Left renal pelvis (tissue), 4 donors: ENCODE results near the gene STIM1. TPM values are rescaled to one million over a fixed set of nuclear protein-coding genes. Genes with fewer than 3 reads are reported as not detected.
"Not testable (repeated sequence)": the region's sequence is repeated elsewhere in the genome, so short reads cannot be mapped to it uniquely, and the experiment has no call there.

Experiments
- DNase-seq, 4 donors: peaks; one replicate each; pipeline ENCODE4 v3.0.0-alpha.2; 2013; ENCODE audit warnings: low read depth in 4 of 4, low spot score in 3 of 4
- polyA plus RNA-seq, 4 donors: library from polyadenylated mRNA; unstranded; fragments of 120-200 nt; gene quantifications; one replicate each; pipeline ENCODE4 v1.2.1, GENCODE V29; 2013; ENCODE audit not compliant: insufficient read length in 4 of 4

Gene STIM1
- polyA plus RNA-seq, 4 donors: 30.4 to 68.4 (median 37.2) TPM

DNA sequence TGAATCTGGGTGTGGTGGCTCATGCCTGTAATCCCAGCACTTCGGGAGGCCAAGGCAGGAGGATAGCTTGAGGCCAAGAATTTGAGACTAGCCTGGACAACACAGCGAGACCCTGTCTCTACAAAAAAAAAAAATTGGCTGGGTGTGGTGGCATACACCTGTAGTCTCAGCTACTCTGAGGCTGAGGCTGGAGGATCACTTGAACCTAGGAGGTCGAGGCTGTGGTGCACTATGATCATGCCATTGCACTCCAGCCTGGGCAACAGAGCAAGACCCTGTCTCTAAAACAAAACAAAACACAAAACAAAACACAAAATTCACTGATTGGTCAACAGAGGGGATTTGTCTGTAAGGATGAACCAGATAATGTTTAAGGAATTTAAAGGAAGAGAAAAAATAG is 113.7 kb downstream of the STIM1 start:
- no peak for DNase-seq

- DNase-seq: no peak
Observed at GRCh38 chr11:3969613-3970012, 114.1 kb downstream of the STIM1 start.

DNA sequence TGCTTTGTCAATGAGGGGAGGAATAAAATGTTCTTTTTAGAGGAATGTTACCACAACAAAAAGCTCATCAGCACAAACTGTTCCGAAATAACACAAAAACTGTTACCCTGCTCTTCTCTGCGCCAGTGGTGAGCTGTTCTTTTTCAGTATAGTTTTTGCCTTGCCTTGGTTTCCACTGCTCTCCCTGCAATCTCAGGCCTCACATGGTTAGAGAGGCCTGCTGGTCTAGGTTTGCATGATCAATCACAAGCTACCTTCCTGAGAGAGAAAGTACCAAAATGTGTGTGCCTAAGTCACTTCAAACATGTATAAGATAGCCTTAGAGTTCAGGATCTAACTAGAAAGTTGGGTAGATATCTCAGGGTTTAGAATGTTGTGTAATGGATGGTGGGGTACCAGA is 114.6 kb downstream of the STIM1 start:
- DNase-seq: no peak

DNA sequence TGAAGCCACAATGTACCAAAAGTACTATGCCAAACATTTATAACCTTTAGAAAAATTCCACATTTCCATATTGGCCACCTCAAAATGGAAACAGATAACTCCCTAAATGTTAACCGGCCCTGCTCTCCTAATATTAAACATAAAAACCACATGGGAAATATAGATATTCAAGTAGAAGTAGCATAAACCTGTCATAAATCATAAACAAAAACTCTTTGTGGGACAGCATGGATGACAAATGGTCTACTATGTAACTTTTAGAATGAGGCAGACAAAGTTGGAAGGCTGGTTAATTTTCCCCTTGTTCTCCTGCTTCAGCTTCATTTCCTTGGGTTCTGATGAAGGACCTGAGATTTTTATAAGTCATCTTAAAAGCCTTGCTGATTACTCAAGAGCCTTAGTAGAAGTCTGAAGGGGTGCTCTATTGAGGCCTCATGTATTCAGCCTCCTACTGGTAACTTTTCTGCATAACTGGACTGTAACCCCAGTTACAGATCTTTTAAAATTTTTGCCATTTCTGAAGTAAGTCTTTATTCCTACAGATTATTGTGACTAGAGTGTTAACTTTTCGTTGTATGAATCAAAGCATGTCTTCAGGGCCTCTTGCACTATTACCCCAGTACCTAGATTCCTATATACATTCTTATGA is 116.4 kb downstream of the STIM1 start:
- no peak for DNase-seq

- DNase-seq: no peak
Observed at GRCh38 chr11:3972431-3972830, 117.0 kb downstream of the STIM1 start.

DNA sequence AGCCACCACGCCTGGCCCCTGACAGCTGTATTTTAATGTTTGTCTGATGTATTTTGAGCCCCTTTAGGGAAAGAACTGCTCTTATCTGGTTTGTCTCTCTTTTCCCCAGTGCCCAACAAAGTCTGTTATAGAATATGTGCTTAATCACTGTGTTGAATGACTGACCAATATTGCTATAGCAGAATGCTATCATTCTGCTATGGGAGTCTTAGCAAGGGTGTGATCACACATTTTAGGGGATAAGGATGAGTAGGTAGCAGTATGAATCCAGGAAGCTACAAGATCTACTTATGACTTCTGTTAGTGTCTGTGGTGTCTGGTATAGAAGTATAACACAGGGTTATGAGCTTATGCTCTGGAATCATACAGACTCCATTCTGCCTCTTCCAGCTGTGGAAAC is 121.6 kb downstream of the STIM1 start:
- DNase-seq: no peak

DNA sequence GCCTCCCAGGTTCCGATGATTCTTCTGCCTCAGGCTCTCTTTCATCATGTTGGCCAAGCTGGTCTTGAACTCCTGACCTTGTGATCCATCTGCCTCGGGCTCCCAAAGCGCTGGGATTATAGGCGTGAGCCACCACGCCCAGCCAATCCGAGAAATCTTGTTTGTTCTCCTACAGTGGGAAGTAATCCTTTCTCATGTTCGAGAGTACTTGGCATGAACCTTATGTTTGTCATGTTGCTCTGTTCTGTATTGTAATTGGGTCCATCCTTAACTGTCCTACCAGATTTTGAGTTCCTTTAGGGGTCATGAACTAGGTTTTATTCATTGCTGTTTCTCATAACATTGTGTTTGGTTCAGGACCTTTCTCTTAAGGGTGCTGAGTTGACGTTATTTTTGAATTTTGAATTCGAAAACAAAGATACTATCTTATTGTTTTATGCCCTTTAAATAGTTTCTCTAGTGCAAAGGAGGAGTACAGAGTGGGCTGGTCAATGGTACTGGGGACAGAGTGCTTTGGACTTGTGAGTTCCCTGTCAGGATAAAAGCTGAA is 125.7 kb downstream of the STIM1 start:
- no peak for DNase-seq

DNA sequence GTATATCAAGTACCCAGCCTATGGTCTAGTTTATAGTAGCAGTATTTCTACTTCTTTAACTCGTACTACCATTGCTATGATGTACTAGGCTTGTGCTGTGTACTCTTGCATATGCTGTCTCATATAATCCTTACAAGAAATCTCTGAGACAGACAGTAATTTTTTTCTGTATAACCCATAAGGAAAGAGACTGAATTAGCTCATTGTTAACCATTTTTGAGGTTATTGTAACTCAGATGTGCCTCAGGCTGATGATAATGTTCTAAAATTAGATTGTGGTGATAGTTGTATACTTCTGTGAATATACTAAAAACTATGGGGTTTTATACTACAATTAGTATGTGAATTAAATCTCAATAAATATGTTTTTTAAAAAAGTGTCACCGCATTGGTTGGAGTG is 127.0 kb downstream of the STIM1 start:
- DNase-seq: no peak

DNA sequence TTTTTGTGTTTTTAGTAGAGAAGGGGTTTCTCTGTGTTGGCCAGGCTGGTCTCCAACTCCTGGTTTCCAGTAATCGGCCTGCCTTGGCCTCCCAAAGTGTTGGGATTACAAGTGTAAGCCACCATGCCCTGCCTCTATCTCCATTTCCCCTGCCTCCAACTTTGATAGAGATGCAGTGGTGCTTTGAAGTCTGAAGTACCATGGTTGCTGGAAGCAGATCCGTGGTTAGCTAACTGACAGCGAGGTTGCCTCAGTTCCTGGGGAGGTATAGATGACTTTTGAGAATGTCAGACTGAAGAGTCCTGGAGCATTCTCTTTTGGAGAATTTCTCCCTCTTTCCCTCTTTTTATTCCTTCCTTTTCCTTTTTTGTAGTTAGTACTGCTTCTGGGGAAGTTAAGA is 127.6 kb downstream of the STIM1 start:
- no peak for DNase-seq

DNA sequence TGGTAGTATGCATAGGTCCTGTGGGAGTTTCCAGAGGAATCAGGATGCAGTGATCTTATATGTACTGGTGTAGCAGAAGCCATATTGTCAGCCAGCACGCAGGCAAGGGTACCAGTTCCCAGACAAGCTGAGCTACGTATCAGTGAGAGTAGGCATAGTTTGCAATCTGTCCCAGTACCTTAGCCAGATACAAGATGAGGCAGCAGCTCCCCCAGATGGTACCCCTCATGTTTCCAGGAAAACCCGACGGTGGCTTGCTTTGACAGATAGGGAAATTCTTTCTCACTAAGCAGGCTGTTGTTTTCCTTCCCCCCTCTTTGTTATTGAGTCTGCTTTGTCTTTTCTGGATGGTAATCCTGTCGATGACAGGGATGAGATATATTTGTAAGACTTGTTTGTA is 129.4 kb downstream of the STIM1 start:
- DNase-seq: no peak

- no peak for DNase-seq
Observed at GRCh38 chr11:3985631-3986030, 130.2 kb downstream of the STIM1 start.

GRCh38 chr11:3986301-3986700 is 130.8 kb downstream of the STIM1 start:
- no peak for DNase-seq

DNA sequence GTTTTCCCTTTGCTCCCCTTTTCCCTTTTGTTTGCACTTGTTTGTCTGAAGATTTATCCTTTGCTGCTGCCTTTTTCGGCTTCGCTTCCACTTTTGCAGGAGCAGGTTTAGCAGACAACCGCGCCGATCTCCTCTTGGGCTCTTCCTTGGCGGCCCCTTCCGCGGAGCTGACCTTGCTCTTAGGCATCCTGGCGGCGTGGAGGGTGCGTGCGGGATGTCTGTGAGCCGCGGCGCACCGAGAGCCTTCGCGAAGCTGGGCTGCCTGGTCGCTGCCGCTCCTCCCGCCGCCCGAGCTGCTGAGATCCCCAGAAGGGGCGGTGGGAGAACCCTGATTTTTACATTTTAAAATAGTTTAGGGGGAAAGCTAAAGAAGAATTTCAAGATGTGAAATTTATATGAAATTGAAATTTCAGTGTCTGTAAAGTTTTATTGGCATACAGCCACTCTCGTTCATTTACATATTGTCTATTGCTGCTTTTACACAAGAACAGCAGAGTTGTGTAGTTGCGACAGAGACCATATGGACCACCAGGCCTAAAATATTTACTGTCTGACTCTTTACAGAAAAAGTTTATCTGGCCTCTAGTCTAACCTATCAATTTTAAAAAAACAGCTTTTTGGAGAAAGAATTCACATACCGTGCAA is 133.9 kb downstream of the STIM1 start:
- DNase-seq: no peak

GRCh38 chr11:3989921-3990290 is 134.4 kb downstream of the STIM1 start:
- DNase-seq: no peak

GRCh38 chr11:3990406-3990805 is 134.9 kb downstream of the STIM1 start:
- DNase-seq: no peak

- DNase-seq: no peak
Observed at GRCh38 chr11:3992964-3993363, 137.5 kb downstream of the STIM1 start.

GRCh38 chr11:3994030-3994640 is 138.7 kb downstream of the STIM1 start:
- no peak for DNase-seq

GRCh38 chr11:3995307-3995706 is 139.8 kb downstream of the STIM1 start:
- DNase-seq: no peak

DNA sequence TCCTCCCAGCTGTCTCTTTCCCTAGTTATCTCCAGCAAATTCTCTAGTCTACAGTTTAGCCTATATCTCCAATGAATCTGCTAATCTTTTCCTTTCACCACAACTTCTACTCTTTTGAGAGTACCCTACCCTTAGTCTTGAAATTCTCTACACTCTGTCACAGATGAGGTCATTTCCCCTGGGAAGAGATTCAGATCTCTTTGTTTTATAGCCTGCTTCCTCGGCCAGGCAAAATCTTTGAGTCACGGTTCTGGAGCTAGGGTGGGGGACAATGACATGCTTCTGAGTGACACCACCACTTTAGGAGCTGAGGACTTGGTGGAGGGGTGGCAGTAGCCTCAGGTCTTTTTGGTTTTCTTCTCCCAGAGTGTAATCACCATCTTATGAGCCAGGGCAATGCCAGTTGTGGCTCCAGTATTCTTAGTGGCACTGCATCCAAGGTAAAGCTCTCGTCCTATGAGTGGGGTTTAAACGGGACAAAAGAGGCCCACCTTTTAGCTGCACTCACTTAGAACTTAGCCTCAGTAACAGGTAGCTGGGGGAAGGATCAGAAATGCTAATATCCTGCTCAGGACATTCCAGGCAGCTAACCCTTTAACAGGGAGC is 140.6 kb downstream of the STIM1 start:
- DNase-seq: no peak

DNA sequence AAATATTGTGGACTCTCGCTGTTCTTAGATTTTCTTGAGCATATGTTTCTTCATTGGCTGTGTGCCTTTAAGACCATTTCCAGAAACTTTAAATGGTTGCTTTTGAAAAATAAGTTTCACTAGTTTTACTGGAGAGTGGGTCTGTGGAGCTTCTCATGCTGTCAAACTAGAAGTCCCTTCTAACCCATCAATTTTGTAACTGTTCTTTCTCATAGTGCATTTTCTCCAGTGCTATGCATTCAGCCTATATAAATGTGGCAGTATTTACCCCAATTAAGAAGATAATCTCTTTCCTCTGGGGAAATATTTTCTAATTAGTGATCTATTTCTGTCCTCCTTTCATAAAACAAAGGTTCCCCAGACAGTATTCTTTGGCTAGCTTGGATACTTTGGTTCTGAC is 141.2 kb downstream of the STIM1 start:
- DNase-seq: no peak

- DNase-seq: not testable (repeated sequence)
Observed at GRCh38 chr11:4004753-4005152, 149.3 kb downstream of the STIM1 start.
